ENCODE measurements around the gene PLET1.

- no peak for TF ChIP-seq FOS (IDR thresholded peaks at IDR 0.05; ENCODE audit: low read depth, low read length)
- no peak for TF ChIP-seq MAZ (IDR thresholded peaks at IDR 0.05; ENCODE audit: borderline replicate concordance, low read depth, low read length)
- no peak for TF ChIP-seq CEBPB (IDR thresholded peaks at IDR 0.05; ENCODE audit: low read depth, low read length)
- TF ChIP-seq MAFK (IDR thresholded peaks at IDR 0.05; ENCODE audit: low read depth, low read length), result no peak
- no peak for TF ChIP-seq RCOR1 (IDR thresholded peaks at IDR 0.05; ENCODE audit: insufficient replicate concordance, low read length)
- no peak for TF ChIP-seq CTCF (conservative IDR thresholded peaks at IDR 0.05; ENCODE audit: low read depth, low read length)
These were observed at the start of gene PLET1 for GRCh38 chr11:112260490-112260889.
